ENCODE measurements around the gene RNU6-1.

The RNU6-1 gene

DNA sequence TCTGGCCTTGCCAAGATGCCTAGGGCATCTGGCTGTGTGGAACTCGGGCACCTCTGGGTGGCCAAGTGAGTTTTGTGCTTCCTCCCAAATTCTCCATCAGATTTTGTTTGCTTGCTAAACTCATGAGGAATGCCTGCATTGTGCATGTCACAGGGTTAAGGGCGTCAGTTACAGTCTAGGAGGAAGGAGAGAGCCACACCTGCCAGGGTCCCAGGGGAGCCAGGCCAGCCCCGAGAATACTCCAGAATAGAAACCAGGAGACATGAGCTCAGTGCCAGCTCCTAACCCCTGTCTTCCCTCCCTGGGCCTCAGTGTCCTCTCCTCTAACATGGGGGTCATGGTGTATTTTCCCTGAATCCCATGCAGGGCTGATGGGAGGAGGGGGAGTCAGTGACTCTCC is 36.5 kb downstream of the RNU6-1 start:
- no peak overlapping the region for H3K4me2 ChIP-seq
- no peaks in the 10 kb centered on the region for H3K4me1 ChIP-seq (ENCODE audit: low read depth, poor library complexity, severe bottlenecking)
- no peak overlapping the region for H3K27ac ChIP-seq

DNA sequence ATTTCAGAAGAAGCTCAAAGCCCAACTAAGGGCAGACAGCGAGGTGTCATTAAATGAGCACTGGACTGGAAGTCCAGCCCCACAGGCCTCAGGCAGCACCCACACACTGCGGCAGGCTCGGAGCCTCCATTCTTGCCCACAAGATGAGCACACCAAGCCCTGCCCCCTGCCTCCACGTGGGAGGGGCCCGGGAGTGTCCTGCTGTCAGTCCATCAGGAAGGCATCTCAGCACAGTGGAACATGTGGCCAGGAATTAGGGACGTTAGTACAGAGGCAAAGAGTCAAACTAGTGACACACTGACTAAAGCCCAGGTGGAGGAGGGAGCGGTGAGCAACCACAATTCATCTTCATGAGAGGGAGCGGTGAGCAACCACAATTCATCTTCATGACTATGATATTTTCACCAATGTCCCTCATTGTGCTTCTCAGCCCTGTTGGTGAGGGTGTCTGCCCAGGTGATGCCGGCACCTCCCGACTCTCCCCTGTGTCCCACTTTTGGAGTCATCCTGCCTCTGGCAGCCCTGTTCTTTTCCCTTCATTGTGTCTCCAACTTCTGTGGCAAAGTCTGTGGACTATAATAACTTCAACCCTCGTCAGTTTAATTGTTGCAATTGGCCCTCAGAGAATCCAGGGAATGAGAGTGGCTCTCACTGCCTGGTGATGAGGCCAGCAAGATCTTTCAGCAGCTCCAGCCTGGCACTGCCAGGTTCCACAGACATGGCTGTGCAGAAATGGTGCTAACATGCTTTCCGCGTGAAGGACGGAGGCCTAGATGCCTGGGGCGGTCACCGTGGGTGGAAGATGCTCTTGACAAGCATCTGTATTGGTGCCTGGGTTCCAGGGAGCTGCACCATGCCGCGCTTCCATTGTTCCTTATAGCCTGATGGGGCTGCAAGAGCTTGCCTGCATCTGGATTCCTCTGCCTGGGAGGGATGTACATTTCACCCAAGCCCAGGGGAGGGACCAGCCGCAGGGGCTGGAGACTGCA is 37.6 kb downstream of the RNU6-1 start:
- H3K4me3 ChIP-seq (IDR thresholded peaks at IDR 0.05; ENCODE audit: insufficient read depth, low read depth, low read length), result no peak overlapping the region
- no peaks in the 10 kb centered on the region for H4K20me1 ChIP-seq (ENCODE audit: insufficient read depth)
- TF ChIP-seq, protein P1, sequence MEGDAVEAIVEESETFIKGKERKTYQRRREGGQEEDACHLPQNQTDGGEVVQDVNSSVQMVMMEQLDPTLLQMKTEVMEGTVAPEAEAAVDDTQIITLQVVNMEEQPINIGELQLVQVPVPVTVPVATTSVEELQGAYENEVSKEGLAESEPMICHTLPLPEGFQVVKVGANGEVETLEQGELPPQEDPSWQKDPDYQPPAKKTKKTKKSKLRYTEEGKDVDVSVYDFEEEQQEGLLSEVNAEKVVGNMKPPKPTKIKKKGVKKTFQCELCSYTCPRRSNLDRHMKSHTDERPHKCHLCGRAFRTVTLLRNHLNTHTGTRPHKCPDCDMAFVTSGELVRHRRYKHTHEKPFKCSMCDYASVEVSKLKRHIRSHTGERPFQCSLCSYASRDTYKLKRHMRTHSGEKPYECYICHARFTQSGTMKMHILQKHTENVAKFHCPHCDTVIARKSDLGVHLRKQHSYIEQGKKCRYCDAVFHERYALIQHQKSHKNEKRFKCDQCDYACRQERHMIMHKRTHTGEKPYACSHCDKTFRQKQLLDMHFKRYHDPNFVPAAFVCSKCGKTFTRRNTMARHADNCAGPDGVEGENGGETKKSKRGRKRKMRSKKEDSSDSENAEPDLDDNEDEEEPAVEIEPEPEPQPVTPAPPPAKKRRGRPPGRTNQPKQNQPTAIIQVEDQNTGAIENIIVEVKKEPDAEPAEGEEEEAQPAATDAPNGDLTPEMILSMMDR (conservative IDR thresholded peaks at IDR 0.05; ENCODE audit: low read depth, low read length), result no peak
- H3K79me2 ChIP-seq (ENCODE audit: insufficient read depth, low read depth), result no peaks in the 10 kb centered on the region
- H2AFZ ChIP-seq (ENCODE audit: low read depth), result no peak overlapping the region
- H3K4me1 ChIP-seq (ENCODE audit: low read depth, poor library complexity, severe bottlenecking), result no peaks in the 10 kb centered on the region
- no peak overlapping the region for H3K27ac ChIP-seq
- H3K4me2 ChIP-seq, result no peak overlapping the region
- no peaks in the 10 kb centered on the region for H3K36me3 ChIP-seq (ENCODE audit: insufficient read depth)
- no peaks in the 10 kb centered on the region for H3K27me3 ChIP-seq (ENCODE audit: insufficient read depth, low read depth)
- no peak overlapping the region for H3K9ac ChIP-seq

More for the DNA sequence above, 36.5 kb downstream of the RNU6-1 start:
- Histone ChIP-seq H2AFZ (ENCODE audit: low read depth) (no peak overlapping the region), H3K27me3 (ENCODE audit: insufficient read depth, low read depth) (no peaks in the 10 kb centered on the region), H3K79me2 (ENCODE audit: insufficient read depth, low read depth) (no peaks in the 10 kb centered on the region), H3K36me3 (ENCODE audit: insufficient read depth) (no peaks in the 10 kb centered on the region), H3K9ac (no peak overlapping the region), H4K20me1 (ENCODE audit: insufficient read depth) (no peaks in the 10 kb centered on the region), H3K4me3 (IDR thresholded peaks at IDR 0.05; ENCODE audit: insufficient read depth, low read depth, low read length) (no peak overlapping the region)
- TF ChIP-seq, protein P1 (conservative IDR thresholded peaks at IDR 0.05; ENCODE audit: low read depth, low read length), result no peak

DNA sequence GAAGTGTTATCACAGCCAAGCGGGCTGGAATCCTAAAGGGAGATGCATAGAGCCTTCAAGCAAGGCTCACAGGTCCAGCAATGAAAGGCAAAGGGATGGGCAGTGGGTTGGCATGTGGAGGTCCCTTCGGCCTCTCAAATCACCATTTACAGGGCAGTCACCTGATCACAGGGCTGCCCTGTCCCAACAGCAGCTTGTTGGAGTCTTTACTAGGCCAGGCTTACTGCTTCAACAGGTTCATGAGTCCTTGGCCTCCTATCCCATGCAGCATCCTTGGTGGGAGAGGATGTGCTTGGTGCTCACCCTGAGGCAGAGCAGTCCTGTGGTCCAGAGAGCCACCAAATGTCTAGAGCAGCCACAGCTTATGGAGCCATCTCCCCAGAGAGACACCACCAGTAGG is 38.7 kb downstream of the RNU6-1 start:
- TF ChIP-seq, protein P1 (conservative IDR thresholded peaks at IDR 0.05; ENCODE audit: low read depth, low read length), result no peak
- no peaks in the 10 kb centered on the region for H4K20me1 ChIP-seq (ENCODE audit: insufficient read depth)

DNA sequence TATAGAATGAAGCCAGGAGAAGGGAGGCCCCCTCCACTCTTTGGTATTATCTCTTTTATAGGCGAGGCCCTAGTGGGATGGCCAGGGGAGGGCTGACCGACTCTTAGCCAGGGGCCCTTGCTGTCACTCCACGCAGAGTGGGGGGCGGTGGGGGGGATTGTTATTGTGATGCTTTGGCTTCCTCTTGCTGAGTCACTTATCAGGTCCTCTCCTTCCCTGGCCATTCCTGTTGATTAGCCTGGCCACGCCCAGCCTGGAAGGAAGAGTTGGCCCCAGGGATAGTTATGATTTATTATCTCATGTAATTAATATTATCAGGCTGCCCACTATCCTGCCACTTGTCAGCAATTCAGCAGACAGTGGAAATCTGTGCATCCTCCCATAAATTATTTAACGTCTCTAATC is 40.0 kb downstream of the RNU6-1 start:
- H4K20me1 ChIP-seq (ENCODE audit: insufficient read depth), result no peaks in the 10 kb centered on the region
- TF ChIP-seq, protein P1 (conservative IDR thresholded peaks at IDR 0.05; ENCODE audit: low read depth, low read length), result no peak
- H3K9ac ChIP-seq, result no peak overlapping the region
- H3K27ac ChIP-seq, result no peak overlapping the region
- no peak overlapping the region for H3K4me2 ChIP-seq
- no peaks in the 10 kb centered on the region for H3K79me2 ChIP-seq (ENCODE audit: insufficient read depth, low read depth)
- no peaks in the 10 kb centered on the region; the same call in 1 of the 2 replicates for H3K36me3 ChIP-seq (ENCODE audit: insufficient read depth)
- no peak overlapping the region for H3K4me3 ChIP-seq (IDR thresholded peaks at IDR 0.05; ENCODE audit: insufficient read depth, low read depth, low read length)
- H3K4me1 ChIP-seq (ENCODE audit: low read depth, poor library complexity, severe bottlenecking), result no peaks in the 10 kb centered on the region
- no peak overlapping the region for H2AFZ ChIP-seq (ENCODE audit: low read depth)
- H3K27me3 ChIP-seq (ENCODE audit: insufficient read depth, low read depth), result no peaks in the 10 kb centered on the region

More for the DNA sequence above, 38.7 kb downstream of the RNU6-1 start:
- Histone ChIP-seq H3K9ac (no peak overlapping the region), H3K79me2 (ENCODE audit: insufficient read depth, low read depth) (no peaks in the 10 kb centered on the region), H3K27me3 (ENCODE audit: insufficient read depth, low read depth) (no peaks in the 10 kb centered on the region), H3K4me3 (IDR thresholded peaks at IDR 0.05; ENCODE audit: insufficient read depth, low read depth, low read length) (no peak overlapping the region), H2AFZ (ENCODE audit: low read depth) (no peak overlapping the region), H3K4me1 (ENCODE audit: low read depth, poor library complexity, severe bottlenecking) (no peaks in the 10 kb centered on the region), H3K27ac (no peak overlapping the region), H3K36me3 (ENCODE audit: insufficient read depth) (no peaks in the 10 kb centered on the region), H3K4me2 (no peak overlapping the region)
